ENCODE data around the gene CALHM3. TPM values are rescaled to one million over a fixed set of nuclear protein-coding genes. Genes with fewer than 3 reads are reported as not detected.

The CALHM3 gene
- total RNA-seq, 1 donor: not detected

DNA sequence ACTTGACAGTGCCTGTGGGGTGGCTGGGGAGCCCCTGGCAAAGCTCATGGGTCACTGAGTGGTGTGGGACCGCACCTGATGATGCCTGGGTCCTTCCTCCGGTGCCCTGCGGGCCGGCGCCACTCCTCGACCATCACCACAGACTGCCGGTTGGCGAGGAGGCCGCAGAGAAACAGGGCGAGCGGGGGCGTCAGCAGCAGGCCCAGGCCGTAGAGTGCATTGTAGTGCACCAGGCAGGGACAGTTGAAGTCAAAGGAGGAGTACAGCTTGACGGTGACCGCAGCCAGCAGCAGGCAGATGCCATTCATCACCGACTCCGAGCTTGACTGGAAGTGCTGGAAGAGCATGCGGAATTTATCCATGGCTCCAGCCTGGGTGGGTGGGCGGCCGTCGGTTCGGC, 369 bp downstream of the CALHM3 start:
- H3K36me3 ChIP-seq (ENCODE audit: insufficient read depth, low read length): no peaks in the 10 kb centered on the region
- H3K4me2 ChIP-seq (ENCODE audit: insufficient read depth, low read length): no peak overlapping the region
- TF ChIP-seq CTCF (IDR thresholded peaks at IDR 0.05; ENCODE audit: extremely low read depth, low read depth, low read length): no peak
- H2AFZ ChIP-seq (ENCODE audit: low read length): no peak overlapping the region
- H3K9me3 ChIP-seq (ENCODE audit: low read depth, low read length): no peaks in the 10 kb centered on the region
- no peaks in the 10 kb centered on the region for H3K79me2 ChIP-seq (ENCODE audit: insufficient read depth, low read length)
- DNase-seq (ENCODE audit: insufficient read length, low spot score, missing footprints): peak; percentile 3
- H3K27ac ChIP-seq (ENCODE audit: low read depth, low read length): no peak overlapping the region
- H4K20me1 ChIP-seq (ENCODE audit: insufficient read depth, low read length): no peaks in the 10 kb centered on the region
- H3K4me3 ChIP-seq (ENCODE audit: insufficient read depth, low read length): no peak overlapping the region
- H3K27me3 ChIP-seq (ENCODE audit: insufficient read depth, low read length): no peaks in the 10 kb centered on the region
- peaks cover 6% of the 10 kb centered on the region for H3K4me1 ChIP-seq (ENCODE audit: insufficient read depth, low read length)

- H3K4me2 ChIP-seq (ENCODE audit: insufficient read depth, low read length): no peak overlapping the region
- no peaks in the 10 kb centered on the region for H3K79me2 ChIP-seq (ENCODE audit: insufficient read depth, low read length)
- no peaks in the 10 kb centered on the region for H3K9me3 ChIP-seq (ENCODE audit: low read depth, low read length)
- no peaks in the 10 kb centered on the region for H3K36me3 ChIP-seq (ENCODE audit: insufficient read depth, low read length)
- no peaks in the 10 kb centered on the region for H4K20me1 ChIP-seq (ENCODE audit: insufficient read depth, low read length)
- no peaks in the 10 kb centered on the region for H3K27me3 ChIP-seq (ENCODE audit: insufficient read depth, low read length)
- peak; percentile 78 for DNase-seq (ENCODE audit: insufficient read length, low spot score, missing footprints)
- TF ChIP-seq CTCF (IDR thresholded peaks at IDR 0.05; ENCODE audit: extremely low read depth, low read depth, low read length): no peak
- H3K27ac ChIP-seq (ENCODE audit: low read depth, low read length): no peak overlapping the region
- H3K4me3 ChIP-seq (ENCODE audit: insufficient read depth, low read length): no peak overlapping the region
- peaks cover 6% of the 10 kb centered on the region for H3K4me1 ChIP-seq (ENCODE audit: insufficient read depth, low read length)
- H2AFZ ChIP-seq (ENCODE audit: low read length): no peak overlapping the region
Measured at GRCh38 chr10:103476046-103476768, 2.8 kb downstream of the CALHM3 start.

DNA sequence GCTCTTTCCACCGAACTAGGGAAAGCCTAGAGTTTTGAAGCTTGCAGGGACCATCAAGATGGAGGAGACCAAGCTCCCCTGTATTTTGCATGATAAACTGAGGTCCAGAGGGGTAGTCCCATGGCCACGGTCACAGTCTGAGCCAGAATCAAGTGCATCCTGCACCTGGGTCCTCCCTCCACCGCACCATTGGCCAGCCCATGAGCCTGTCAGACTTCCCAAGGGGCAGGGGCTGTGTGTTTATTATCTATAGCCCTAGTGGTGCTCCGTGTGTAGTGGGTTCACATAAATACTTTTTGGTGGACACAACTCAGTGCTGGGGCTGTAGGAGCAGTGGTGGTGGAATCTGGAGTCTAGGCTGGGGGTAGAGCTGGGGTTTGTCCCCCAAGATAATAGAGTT, 3.6 kb downstream of the CALHM3 start:
- peak; percentile 34 for DNase-seq (ENCODE audit: insufficient read length, low spot score, missing footprints)
- H3K36me3 ChIP-seq (ENCODE audit: insufficient read depth, low read length): no peaks in the 10 kb centered on the region
- no peak overlapping the region for H3K27ac ChIP-seq (ENCODE audit: low read depth, low read length)
- no peaks in the 10 kb centered on the region for H3K27me3 ChIP-seq (ENCODE audit: insufficient read depth, low read length)
- H3K4me2 ChIP-seq (ENCODE audit: insufficient read depth, low read length): no peak overlapping the region
- no peaks in the 10 kb centered on the region for H3K79me2 ChIP-seq (ENCODE audit: insufficient read depth, low read length)
- no peak overlapping the region for H3K4me3 ChIP-seq (ENCODE audit: insufficient read depth, low read length)
- no peak overlapping the region for H2AFZ ChIP-seq (ENCODE audit: low read length)
- no peak for TF ChIP-seq CTCF (IDR thresholded peaks at IDR 0.05; ENCODE audit: extremely low read depth, low read depth, low read length)
- no peaks in the 10 kb centered on the region for H3K9me3 ChIP-seq (ENCODE audit: low read depth, low read length)
- no peaks in the 10 kb centered on the region for H4K20me1 ChIP-seq (ENCODE audit: insufficient read depth, low read length)
- peaks cover 2% of the 10 kb centered on the region for H3K4me1 ChIP-seq (ENCODE audit: insufficient read depth, low read length)

DNA sequence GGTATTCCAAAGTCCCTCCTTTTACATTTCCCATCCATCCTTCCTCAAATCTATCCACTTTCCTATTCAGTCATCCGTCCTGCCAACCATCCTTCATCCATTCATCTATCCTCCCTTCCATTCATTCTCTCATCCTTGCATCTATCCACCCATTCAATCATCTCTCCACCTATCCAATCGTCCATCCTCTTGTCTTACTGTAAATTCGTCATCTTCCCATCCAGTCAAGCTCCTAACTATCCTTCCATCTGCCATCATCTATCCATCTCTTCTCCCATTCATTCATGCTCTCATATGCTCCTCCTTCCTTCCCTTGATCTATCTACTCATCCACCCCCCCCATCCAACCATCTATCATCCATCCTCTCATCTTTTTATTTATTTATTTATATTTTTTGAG, 5.0 kb downstream of the CALHM3 start:
- Histone ChIP-seq H3K27me3 (ENCODE audit: insufficient read depth, low read length) (no peaks in the 10 kb centered on the region), H3K9me3 (ENCODE audit: low read depth, low read length) (no peaks in the 10 kb centered on the region), H3K4me1 (ENCODE audit: insufficient read depth, low read length) (no peaks in the 10 kb centered on the region), H3K36me3 (ENCODE audit: insufficient read depth, low read length) (no peaks in the 10 kb centered on the region), H3K79me2 (ENCODE audit: insufficient read depth, low read length) (no peaks in the 10 kb centered on the region), H3K4me3 (ENCODE audit: insufficient read depth, low read length) (no peak overlapping the region), H4K20me1 (ENCODE audit: insufficient read depth, low read length) (no peaks in the 10 kb centered on the region), H3K4me2 (ENCODE audit: insufficient read depth, low read length) (no peak overlapping the region), H2AFZ (ENCODE audit: low read length) (no peak overlapping the region), H3K27ac (ENCODE audit: low read depth, low read length) (no peak overlapping the region)
- TF ChIP-seq CTCF (IDR thresholded peaks at IDR 0.05; ENCODE audit: extremely low read depth, low read depth, low read length): no peak
- peak; percentile 61 for DNase-seq (ENCODE audit: insufficient read length, low spot score, missing footprints)
